WERI-Rb-1 (cell line): ENCODE data around the gene MYOF.
"Not testable (repeated sequence)": the region's sequence is repeated elsewhere in the genome, so short reads cannot be mapped to it uniquely, and the experiment has no call there.

Experiments used
- DNase-seq: peaks from one replicate; pipeline ENCODE4 v3.0.0-alpha.2; 2020
- H3K27ac ChIP-seq: fragments of 250-450 bp; sonication (Bioruptor Pico); 2 replicates; pipeline ENCODE4 v1.5.1; 2020; ENCODE audit warnings: mild to moderate bottlenecking, moderate library complexity
- H3K27me3 ChIP-seq: fragments of 250-450 bp; sonication (Bioruptor Pico); 2 replicates; pipeline ENCODE4 v1.5.1; 2021; ENCODE audit warnings: mild to moderate bottlenecking, low read depth, moderate library complexity; ENCODE audit not compliant: insufficient read depth, severe bottlenecking
- H3K36me3 ChIP-seq: fragments of 250-450 bp; sonication (Bioruptor Pico); 2 replicates; pipeline ENCODE4 v1.5.1; 2020; ENCODE audit warnings: mild to moderate bottlenecking, moderate library complexity
- H3K4me3 ChIP-seq: 2 replicates; pipeline ENCODE4 v1.5.1; 2011; ENCODE audit warnings: low read depth, mild to moderate bottlenecking, control low read depth, low read length
- H3K9me3 ChIP-seq: fragments of 250-450 bp; sonication (Bioruptor Pico); 2 replicates; pipeline ENCODE4 v1.5.1; 2021; ENCODE audit warnings: mild to moderate bottlenecking, moderate library complexity; ENCODE audit not compliant: severe bottlenecking
- CTCF ChIP-seq: IDR thresholded peaks from 2 replicates; pipeline ENCODE4 v1.5.1; 2011; ENCODE audit warnings: low read depth, mild to moderate bottlenecking, control low read depth, inconsistent platforms, low read length

MYOF gene

GRCh38 chr10:93468461-93469213 lies 13.5 kb downstream of the MYOF start:
- DNase-seq: no peak
- no peak overlapping the region for H3K27ac ChIP-seq
- H3K27me3 ChIP-seq: no peaks in the 10 kb centered on the region
- no peak overlapping the region for H3K4me3 ChIP-seq
- H3K9me3 ChIP-seq: peaks cover 2% of the 10 kb centered on the region
- H3K36me3 ChIP-seq: no peaks in the 10 kb centered on the region
- no peak for TF ChIP-seq CTCF

- not testable (repeated sequence) for H3K4me3 ChIP-seq, H3K36me3 ChIP-seq, H3K27me3 ChIP-seq, H3K9me3 ChIP-seq, DNase-seq, H3K27ac ChIP-seq
These were observed 14.5 kb downstream of the MYOF start for GRCh38 chr10:93467635-93468034.

- TF ChIP-seq CTCF: no peak
- H3K4me3 ChIP-seq: no peak overlapping the region
- peaks cover 2% of the 10 kb centered on the region for H3K9me3 ChIP-seq
- no peaks in the 10 kb centered on the region for H3K27me3 ChIP-seq
- H3K36me3 ChIP-seq: no peaks in the 10 kb centered on the region
- no peak overlapping the region for H3K27ac ChIP-seq
- no peak for DNase-seq
These were observed 16.1 kb downstream of the MYOF start for GRCh38 chr10:93465806-93466675.

- Histone ChIP-seq H3K27ac (no peak overlapping the region), H3K27me3 (no peaks in the 10 kb centered on the region), H3K9me3 (peaks cover 2% of the 10 kb centered on the region), H3K36me3 (no peaks in the 10 kb centered on the region), H3K4me3 (no peak overlapping the region)
- DNase-seq: no peak
- TF ChIP-seq CTCF: no peak
These were observed 17.3 kb downstream of the MYOF start for GRCh38 chr10:93464776-93465388.

GRCh38 chr10:93463723-93464476 lies 18.2 kb downstream of the MYOF start:
- H3K36me3 ChIP-seq: no peaks in the 10 kb centered on the region
- no peaks in the 10 kb centered on the region for H3K27me3 ChIP-seq
- no peak for DNase-seq
- TF ChIP-seq CTCF: no peak
- H3K4me3 ChIP-seq: no peak overlapping the region
- H3K27ac ChIP-seq: no peak overlapping the region
- H3K9me3 ChIP-seq: peaks cover 2% of the 10 kb centered on the region
